Activated CD8-positive, alpha-beta memory T cell treated with anti-CD3 and anti-CD28 coated beads, Interleukin-2, amount 50 U/mL, for 1 hour (primary cell): ENCODE measurements around the gene APOBEC2.

ENCODE experiments used
- DNase-seq: peaks from one replicate; pipeline ENCODE4 v3.0.0-alpha.2; 2020; ENCODE audit errors: extremely low read depth

The APOBEC2 gene

GRCh38 chr6:41037107-41037900 is 15.7 kb upstream of the APOBEC2 start:
- no peak for DNase-seq

GRCh38 chr6:41038205-41038604 is 14.8 kb upstream of the APOBEC2 start:
- DNase-seq, result no peak

GRCh38 chr6:41039060-41039998 is 13.7 kb upstream of the APOBEC2 start, which contains the start of gene UNC5CL:
UNC5CL (minus strand) TSS chr6:41039221; CDS start chr6:41035074, 4,147 bp downstream.
- DNase-seq, result no peak

- no peak for DNase-seq
Observed at GRCh38 chr6:41040101-41040939, 12.7 kb upstream of the APOBEC2 start.

GRCh38 chr6:41040940-41041536 is 12.0 kb upstream of the APOBEC2 start:
- DNase-seq, result no peak

GRCh38 chr6:41042226-41043055 is 10.6 kb upstream of the APOBEC2 start, which contains the start of gene TSPO2:
TSPO2 (plus strand) TSS chr6:41042467; CDS start chr6:41042986, 519 bp downstream.
- no peak for DNase-seq

- DNase-seq, result no peak
Observed at GRCh38 chr6:41043151-41043550, 9.9 kb upstream of the APOBEC2 start.

GRCh38 chr6:41045664-41046063 is 7.3 kb upstream of the APOBEC2 start:
- DNase-seq, result no peak

GRCh38 chr6:41046084-41046483 is 6.9 kb upstream of the APOBEC2 start:
- no peak for DNase-seq

GRCh38 chr6:41047306-41047705 is 5.7 kb upstream of the APOBEC2 start:
- DNase-seq, result no peak

- DNase-seq, result no peak
Observed at GRCh38 chr6:41047745-41048732, 5.0 kb upstream of the APOBEC2 start.

GRCh38 chr6:41049521-41049920 is 3.5 kb upstream of the APOBEC2 start:
- DNase-seq, result no peak

- no peak for DNase-seq
Observed at GRCh38 chr6:41049955-41050354, 3.0 kb upstream of the APOBEC2 start.

GRCh38 chr6:41050536-41050935 is 2.5 kb upstream of the APOBEC2 start:
- DNase-seq, result no peak

- DNase-seq, result no peak
Observed at GRCh38 chr6:41051873-41052272, 1.1 kb upstream of the APOBEC2 start.

GRCh38 chr6:41054511-41054910 is 1.5 kb downstream of the APOBEC2 start:
- DNase-seq, result no peak

- no peak for DNase-seq
Observed at GRCh38 chr6:41055149-41055548, 2.1 kb downstream of the APOBEC2 start.

- DNase-seq, result no peak
Observed at GRCh38 chr6:41056768-41057490, 3.9 kb downstream of the APOBEC2 start.
